ENCODE data around the gene CAPN5. TPM values are rescaled to one million over a fixed set of nuclear protein-coding genes. Genes with fewer than 3 reads are reported as not detected.
A peak's percentile ranks its signal among the peaks of the same experiment; 100 is the strongest.

Gene CAPN5
- total RNA-seq, 2 donors from 2014 or later = 2.6 to 4.0 TPM

- H3K27ac ChIP-seq = no peak overlapping the region
- peak; percentile 18 to 55 for TF ChIP-seq CTCF (IDR thresholded peaks at IDR 0.05)
- no peak for DNase-seq (ENCODE audit: low spot score)
These were observed 46.8 kb downstream of the CAPN5 start for GRCh38 chr11:77113382-77114088.

GRCh38 chr11:77114089-77114463 is 47.3 kb downstream of the CAPN5 start:
- Histone ChIP-seq H3K4me3 (no peak overlapping the region), H3K4me1 (no peaks in the 10 kb centered on the region), H3K9me3 (no peaks in the 10 kb centered on the region), H3K36me3 (no peaks in the 10 kb centered on the region), H3K27ac (no peak overlapping the region), H3K27me3 (no peaks in the 10 kb centered on the region)
- no peak for DNase-seq (ENCODE audit: low spot score)
- no peak for TF ChIP-seq CTCF (IDR thresholded peaks at IDR 0.05)

More at GRCh38 chr11:77113382-77114088, 46.8 kb downstream of the CAPN5 start:
- H3K36me3 ChIP-seq = no peaks in the 10 kb centered on the region
- no peaks in the 10 kb centered on the region for H3K9me3 ChIP-seq
- H3K4me1 ChIP-seq = no peaks in the 10 kb centered on the region
- H3K27me3 ChIP-seq = no peaks in the 10 kb centered on the region
- no peak overlapping the region for H3K4me3 ChIP-seq

GRCh38 chr11:77115181-77115611 is 48.4 kb downstream of the CAPN5 start:
- H3K9me3 ChIP-seq = no peaks in the 10 kb centered on the region
- no peaks in the 10 kb centered on the region for H3K27me3 ChIP-seq
- H3K36me3 ChIP-seq = no peaks in the 10 kb centered on the region
- no peak for DNase-seq (ENCODE audit: low spot score)
- no peak overlapping the region for H3K27ac ChIP-seq
- no peak overlapping the region for H3K4me3 ChIP-seq
- H3K4me1 ChIP-seq = no peaks in the 10 kb centered on the region
- no peak for TF ChIP-seq CTCF (IDR thresholded peaks at IDR 0.05)

GRCh38 chr11:77115956-77116355 is 49.2 kb downstream of the CAPN5 start:
- Histone ChIP-seq H3K27ac (no peak overlapping the region), H3K4me1 (no peaks in the 10 kb centered on the region), H3K9me3 (no peaks in the 10 kb centered on the region), H3K36me3 (no peaks in the 10 kb centered on the region), H3K4me3 (no peak overlapping the region), H3K27me3 (no peaks in the 10 kb centered on the region)
- DNase-seq (ENCODE audit: low spot score) = no peak
- no peak for TF ChIP-seq CTCF (IDR thresholded peaks at IDR 0.05)

GRCh38 chr11:77117492-77117891 is 50.7 kb downstream of the CAPN5 start:
- H3K9me3 ChIP-seq = no peaks in the 10 kb centered on the region
- no peak for TF ChIP-seq CTCF (IDR thresholded peaks at IDR 0.05)
- H3K27me3 ChIP-seq = no peaks in the 10 kb centered on the region
- H3K27ac ChIP-seq = no peak overlapping the region
- H3K4me3 ChIP-seq = no peak overlapping the region
- no peak for DNase-seq (ENCODE audit: low spot score)
- H3K4me1 ChIP-seq = no peaks in the 10 kb centered on the region
- no peaks in the 10 kb centered on the region for H3K36me3 ChIP-seq

- no peaks in the 10 kb centered on the region for H3K36me3 ChIP-seq
- H3K9me3 ChIP-seq = no peaks in the 10 kb centered on the region
- no peak for DNase-seq (ENCODE audit: low spot score)
- no peaks in the 10 kb centered on the region for H3K4me1 ChIP-seq
- TF ChIP-seq CTCF (IDR thresholded peaks at IDR 0.05) = no peak
- H3K27ac ChIP-seq = no peak overlapping the region
- H3K4me3 ChIP-seq = no peak overlapping the region
- H3K27me3 ChIP-seq = no peaks in the 10 kb centered on the region
These were observed 51.3 kb downstream of the CAPN5 start for GRCh38 chr11:77118086-77118485.

Data from right atrium auricular region (tissue), 2 donors.